ENCODE measurements around the gene KCNQ4. TPM values are rescaled to one million over a fixed set of nuclear protein-coding genes. Genes with fewer than 3 reads are reported as not detected.
A peak's percentile ranks its signal among the peaks of the same experiment; 100 is the strongest.

KCNQ4 gene
- total RNA-seq, 1 experiment from 2014 or later = 0.63 TPM

DNA sequence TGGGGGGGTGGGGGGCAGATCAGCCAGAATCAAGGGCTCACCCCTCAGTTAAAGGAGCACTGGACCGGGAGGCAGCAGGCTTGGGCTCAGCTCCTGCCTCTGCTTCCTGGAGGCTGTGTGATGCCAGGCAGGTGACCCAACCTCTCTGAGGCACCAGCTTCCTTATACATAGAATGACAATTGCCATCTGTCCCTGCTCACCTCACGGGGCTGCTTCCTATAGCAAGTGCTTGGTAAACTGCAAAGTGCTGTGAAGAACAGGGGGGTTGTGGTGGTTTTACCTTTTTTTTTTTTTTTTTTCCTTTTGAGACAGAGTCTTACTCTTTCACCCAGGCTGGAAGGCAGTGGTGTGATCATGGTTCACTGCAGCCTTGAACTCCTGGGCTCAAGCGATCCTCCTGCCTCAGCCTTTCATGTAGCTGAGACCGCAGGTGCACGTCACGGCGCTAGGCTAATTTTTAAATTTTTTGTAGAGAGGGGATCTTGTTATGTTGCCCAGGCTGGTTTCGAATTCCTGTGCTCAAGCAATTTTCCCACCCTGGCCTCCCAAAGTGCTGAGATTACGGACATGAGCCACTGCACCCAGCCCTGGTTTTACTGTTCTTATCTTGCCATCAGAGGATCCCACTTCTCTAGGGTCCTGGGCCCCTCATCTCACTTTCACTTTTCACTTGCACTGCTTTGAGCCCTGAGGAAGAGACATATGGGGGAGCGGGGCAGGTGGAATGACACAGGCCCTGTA lies 11.6 kb downstream of the KCNQ4 start:
- no peak for DNase-seq (ENCODE audit: low read depth)

- DNase-seq (ENCODE audit: low read depth) = no peak
Measured at GRCh38 chr1:40795811-40796586, 12.4 kb downstream of the KCNQ4 start.

GRCh38 chr1:40796939-40797667 lies 13.5 kb downstream of the KCNQ4 start:
- DNase-seq (ENCODE audit: low read depth) = peak; percentile 89

DNA sequence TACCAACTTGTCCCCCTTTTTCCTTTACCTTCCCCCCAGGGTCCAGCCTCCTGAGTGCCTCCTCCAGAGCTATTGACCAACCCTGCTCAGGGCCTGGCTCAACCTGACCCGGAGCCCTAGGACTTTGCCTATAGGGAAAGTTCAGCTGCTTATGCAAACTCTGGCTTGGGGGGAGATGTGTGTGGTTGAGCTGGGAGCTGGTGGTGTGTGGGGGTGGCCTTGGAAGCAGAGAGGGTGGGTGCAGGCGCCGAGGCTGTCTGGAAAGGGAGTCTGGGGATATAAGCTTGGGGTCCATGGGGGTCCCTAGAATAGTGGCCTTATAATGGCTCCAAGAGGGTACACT lies 14.1 kb downstream of the KCNQ4 start:
- DNase-seq (ENCODE audit: low read depth) = no peak

GRCh38 chr1:40798366-40799281 lies 15.0 kb downstream of the KCNQ4 start:
- peak; percentile 32 for DNase-seq (ENCODE audit: low read depth)

DNA sequence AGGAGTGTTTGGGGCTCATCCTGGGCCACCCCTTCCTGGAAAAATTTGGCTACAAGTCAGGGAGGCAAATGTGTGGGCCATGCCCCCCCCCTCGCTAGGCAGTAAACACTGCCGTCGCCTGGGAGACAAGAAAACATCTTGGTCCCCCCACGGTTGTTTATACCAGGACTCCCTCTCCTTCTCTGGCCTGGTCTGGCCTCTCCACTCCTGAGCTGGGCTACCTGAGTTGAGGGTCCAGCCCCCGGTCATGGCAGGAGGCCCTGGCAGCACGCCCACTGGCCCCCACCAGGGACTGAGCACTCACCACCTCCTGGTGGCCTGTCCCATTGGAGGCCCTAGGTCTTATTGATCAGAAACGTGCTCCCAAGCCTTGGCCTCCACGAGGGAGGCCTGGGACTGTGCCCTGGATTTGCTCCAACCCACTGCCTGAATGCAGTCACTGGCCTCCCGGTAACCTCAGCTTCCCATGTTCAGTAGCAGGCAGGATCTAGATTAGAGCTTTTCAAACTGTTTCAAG lies 15.8 kb downstream of the KCNQ4 start:
- DNase-seq (ENCODE audit: low read depth) = no peak

DNA sequence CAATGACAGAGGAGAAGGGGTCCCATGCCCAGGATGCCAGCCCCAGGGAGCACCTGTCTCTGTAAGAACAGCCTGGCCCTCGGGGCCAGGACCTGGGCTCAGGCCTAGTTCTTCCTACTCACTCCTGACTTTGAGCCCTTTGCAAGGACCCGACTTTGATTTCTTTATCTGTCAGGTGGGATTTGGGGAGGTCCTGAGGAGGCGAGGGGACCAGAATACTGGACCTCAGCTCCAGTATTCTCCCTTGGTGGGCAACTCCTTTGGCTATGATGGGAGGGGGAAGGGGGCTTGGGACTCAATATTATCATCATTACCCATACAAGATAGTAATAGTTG lies 18.1 kb downstream of the KCNQ4 start:
- no peak for DNase-seq (ENCODE audit: low read depth)

GRCh38 chr1:40802078-40802741 lies 18.6 kb downstream of the KCNQ4 start:
- DNase-seq (ENCODE audit: low read depth) = peak; percentile 43

- DNase-seq (ENCODE audit: low read depth) = no peak
Measured at GRCh38 chr1:40802742-40803113, 19.1 kb downstream of the KCNQ4 start.

GRCh38 chr1:40803447-40803846 lies 19.9 kb downstream of the KCNQ4 start:
- no peak for DNase-seq (ENCODE audit: low read depth)

GRCh38 chr1:40803902-40804301 lies 20.3 kb downstream of the KCNQ4 start:
- no peak for DNase-seq (ENCODE audit: low read depth)

DNA sequence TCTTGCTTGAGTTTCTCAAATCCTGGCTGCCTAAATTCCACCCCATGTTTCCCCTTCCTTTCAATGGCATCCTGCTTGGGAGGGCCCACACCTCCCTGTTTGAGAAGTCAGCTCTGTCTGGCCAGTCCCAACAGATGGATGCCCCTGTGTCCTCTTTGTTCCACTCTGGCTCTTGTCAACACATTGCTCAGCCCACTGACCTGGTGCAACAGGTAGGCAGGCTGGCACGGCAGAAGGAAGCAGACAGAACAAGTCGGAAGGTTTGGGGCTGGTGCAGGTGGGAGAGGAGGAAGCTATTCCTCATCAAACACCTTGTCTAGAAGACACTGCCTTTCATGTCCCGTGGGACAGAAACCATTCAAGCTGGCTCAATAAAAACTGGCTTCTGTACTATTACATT lies 22.7 kb downstream of the KCNQ4 start:
- DNase-seq (ENCODE audit: low read depth) = no peak

DNA sequence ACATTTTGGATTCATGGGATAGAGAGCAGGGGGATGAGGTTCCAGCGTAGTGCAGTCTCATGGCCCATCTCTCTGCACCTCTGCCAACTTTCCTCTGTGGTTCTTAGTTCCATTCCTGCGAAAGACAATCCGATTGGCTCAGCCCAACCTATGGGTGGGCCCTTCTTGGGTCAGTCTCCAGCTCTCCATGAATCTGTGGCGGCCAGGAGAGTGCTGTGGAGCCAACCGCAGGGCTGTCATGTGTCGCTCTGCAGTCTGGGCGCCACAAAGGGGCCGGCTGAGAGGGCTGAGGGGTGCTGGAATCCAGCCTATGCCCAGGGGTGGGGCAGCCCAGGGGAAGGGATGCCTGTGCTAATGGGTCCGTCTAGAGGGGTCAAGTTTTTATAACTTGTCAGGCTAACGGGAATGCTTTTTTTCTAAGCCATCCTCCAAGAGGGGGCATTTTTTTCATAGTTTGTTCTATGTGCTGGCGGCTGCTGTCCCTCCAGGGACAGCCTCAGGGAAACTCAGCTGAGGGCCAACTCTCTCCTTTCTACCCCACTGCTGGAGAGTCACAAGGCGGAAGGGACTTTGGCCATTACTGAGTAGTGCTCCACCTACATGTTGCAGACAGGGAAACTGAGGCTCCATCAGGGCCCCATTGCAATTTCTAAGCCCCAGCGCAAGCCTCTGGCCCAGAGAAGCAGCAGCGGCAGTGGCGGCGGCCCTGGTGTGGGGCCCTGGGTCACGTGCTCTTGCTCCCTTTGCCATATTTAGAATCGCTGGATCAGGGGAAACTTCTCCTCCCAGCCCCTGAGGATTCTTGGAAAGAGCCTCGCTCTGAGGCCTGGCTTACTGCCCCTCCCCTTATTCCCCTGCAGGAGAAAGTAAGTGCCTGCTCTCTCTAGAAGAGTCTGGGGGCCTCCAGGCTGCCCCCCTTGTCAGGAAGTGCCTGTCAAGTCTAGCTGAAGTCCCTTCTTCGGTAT lies 23.4 kb downstream of the KCNQ4 start:
- no peak for DNase-seq (ENCODE audit: low read depth)

DNA sequence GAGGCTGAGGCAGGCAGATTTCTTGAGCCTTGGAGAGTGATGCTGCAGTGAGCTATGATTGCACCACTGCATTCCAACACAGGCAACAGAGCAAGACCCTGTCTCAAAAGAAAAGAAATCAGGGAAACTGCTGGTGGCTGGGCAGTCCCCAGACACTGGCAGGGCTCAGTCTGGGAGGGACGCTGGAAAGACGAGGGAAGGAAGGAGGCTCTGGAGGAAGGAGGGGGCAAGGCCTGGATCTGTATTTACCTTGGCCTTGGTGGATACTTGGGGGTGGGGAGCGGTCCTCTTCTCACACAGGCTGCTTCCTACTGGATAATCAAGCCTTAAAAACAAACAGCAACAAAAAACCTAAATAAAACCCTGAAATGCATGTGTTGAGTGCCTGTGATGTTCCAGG lies 24.4 kb downstream of the KCNQ4 start:
- no peak for DNase-seq (ENCODE audit: low read depth)

GRCh38 chr1:40808444-40808843 lies 24.9 kb downstream of the KCNQ4 start:
- no peak for DNase-seq (ENCODE audit: low read depth)

- DNase-seq (ENCODE audit: low read depth) = no peak
Measured at GRCh38 chr1:40808909-40809308, 25.3 kb downstream of the KCNQ4 start.

GRCh38 chr1:40810927-40811326 lies 27.3 kb downstream of the KCNQ4 start:
- no peak for DNase-seq (ENCODE audit: low read depth)

DNA sequence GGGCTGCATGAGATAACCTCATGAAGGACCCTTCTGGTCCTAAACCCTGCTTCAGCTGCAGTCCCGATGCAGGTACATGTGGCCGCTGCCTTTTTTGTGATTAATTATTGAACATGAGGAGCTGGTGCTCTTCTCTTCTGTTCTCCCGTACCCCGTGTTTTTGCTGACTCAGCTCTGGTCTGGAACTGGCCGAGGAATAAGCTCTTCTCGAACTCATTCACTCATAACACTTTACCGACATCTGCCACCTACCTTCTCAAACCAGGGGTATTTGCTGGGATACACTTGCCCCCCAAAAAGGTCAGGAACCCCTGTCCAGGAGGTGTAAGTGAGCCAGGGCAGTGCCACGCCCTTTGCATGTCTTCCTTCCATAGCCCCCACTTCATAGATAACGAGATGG lies 31.8 kb downstream of the KCNQ4 start:
- no peak for DNase-seq (ENCODE audit: low read depth)

GRCh38 chr1:40817791-40818263 lies 34.2 kb downstream of the KCNQ4 start:
- DNase-seq (ENCODE audit: low read depth) = no peak

Measured in LHCN-M2 (cell line).